ENCODE data around the gene SLC25A23.

The SLC25A23 gene

GRCh38 chr19:6491802-6492592, 32.4 kb upstream of the SLC25A23 start:
- Mint-ChIP-seq H3K27me3 (no peaks in the 10 kb centered on the region), H3K4me3 (no peak overlapping the region), H3K36me3 (ENCODE audit: insufficient read depth) (peaks cover 6% of the 10 kb centered on the region), H3K4me1 (peaks cover 21% of the 10 kb centered on the region), H3K9me3 (no peaks in the 10 kb centered on the region), H3K27ac (ENCODE audit: low read depth) (no peak overlapping the region)
- ATAC-seq (replicated peaks; ENCODE audit: extremely low read depth, poor library complexity, severe bottlenecking) = no peak
- no peak for DNase-seq (ENCODE audit: low spot score in 2 of 2)

- Mint-ChIP-seq H3K27ac (ENCODE audit: low read depth) (peak overlapping the region; percentile 91), H3K9me3 (no peaks in the 10 kb centered on the region), H3K36me3 (ENCODE audit: insufficient read depth) (peaks cover 4% of the 10 kb centered on the region), H3K27me3 (no peaks in the 10 kb centered on the region), H3K4me1 (peaks cover 21% of the 10 kb centered on the region), H3K4me3 (peak overlapping the region; percentile 72)
- ATAC-seq (replicated peaks; ENCODE audit: extremely low read depth, poor library complexity, severe bottlenecking) = no peak
- no peak for DNase-seq (ENCODE audit: low spot score in 2 of 2)
Measured at GRCh38 chr19:6490134-6490533, 30.5 kb upstream of the SLC25A23 start.

GRCh38 chr19:6489278-6490061, 29.9 kb upstream of the SLC25A23 start:
- peak; percentile 78 for ATAC-seq (replicated peaks; ENCODE audit: extremely low read depth, poor library complexity, severe bottlenecking)
- Mint-ChIP-seq H3K4me3 (peak overlapping the region; percentile 72), H3K9me3 (no peaks in the 10 kb centered on the region), H3K4me1 (peaks cover 21% of the 10 kb centered on the region), H3K27ac (ENCODE audit: low read depth) (peak overlapping the region; percentile 91), H3K27me3 (no peaks in the 10 kb centered on the region), H3K36me3 (ENCODE audit: insufficient read depth) (peaks cover 4% of the 10 kb centered on the region)
- no peak for DNase-seq (ENCODE audit: low spot score in 2 of 2)

- ATAC-seq (replicated peaks; ENCODE audit: extremely low read depth, poor library complexity, severe bottlenecking) (no peak), DNase-seq (ENCODE audit: low spot score in 2 of 2) (no peak)
- no peak overlapping the region for H3K4me3 Mint-ChIP-seq
- peaks cover 46% of the 10 kb centered on the region for H3K4me1 Mint-ChIP-seq
- no peaks in the 10 kb centered on the region for H3K27me3 Mint-ChIP-seq
- H3K36me3 Mint-ChIP-seq (ENCODE audit: insufficient read depth) = peaks cover 11% of the 10 kb centered on the region
- no peaks in the 10 kb centered on the region for H3K9me3 Mint-ChIP-seq
- H3K27ac Mint-ChIP-seq (ENCODE audit: low read depth) = no peak overlapping the region
Measured at GRCh38 chr19:6484831-6485230, 25.2 kb upstream of the SLC25A23 start.

- no peaks in the 10 kb centered on the region for H3K9me3 Mint-ChIP-seq
Measured at GRCh38 chr19:6484230-6484629, 24.6 kb upstream of the SLC25A23 start.

GRCh38 chr19:6483235-6483634, 23.6 kb upstream of the SLC25A23 start:
- Mint-ChIP-seq H3K27ac (ENCODE audit: low read depth) (peak overlapping the region; percentile 86), H3K27me3 (no peaks in the 10 kb centered on the region), H3K4me3 (peak overlapping the region; percentile 39), H3K4me1 (peaks cover 39% of the 10 kb centered on the region), H3K36me3 (ENCODE audit: insufficient read depth) (peaks cover 14% of the 10 kb centered on the region), H3K9me3 (no peaks in the 10 kb centered on the region)
- DNase-seq (ENCODE audit: low spot score in 2 of 2) (no peak), ATAC-seq (replicated peaks; ENCODE audit: extremely low read depth, poor library complexity, severe bottlenecking) (no peak)

More at GRCh38 chr19:6484230-6484629, 24.6 kb upstream of the SLC25A23 start:
- no peak for ATAC-seq (replicated peaks; ENCODE audit: extremely low read depth, poor library complexity, severe bottlenecking)
- H3K4me1 Mint-ChIP-seq = peaks cover 42% of the 10 kb centered on the region
- no peaks in the 10 kb centered on the region for H3K27me3 Mint-ChIP-seq
- H3K27ac Mint-ChIP-seq (ENCODE audit: low read depth) = peak overlapping the region; percentile 86
- H3K4me3 Mint-ChIP-seq = peak overlapping the region; percentile 39
- H3K36me3 Mint-ChIP-seq (ENCODE audit: insufficient read depth) = peaks cover 10% of the 10 kb centered on the region
- no peak for DNase-seq (ENCODE audit: low spot score in 2 of 2)

GRCh38 chr19:6482343-6482686, 22.7 kb upstream of the SLC25A23 start:
- DNase-seq (ENCODE audit: low spot score in 2 of 2) = no peak

GRCh38 chr19:6481541-6482342, 22.1 kb upstream of the SLC25A23 start, which contains the start of gene DENND1C:
TSS of gene DENND1C (minus strand) at chr19:6481787. CDS start at chr19:6481695, 92 bp downstream.
- peaks cover 23% of the 10 kb centered on the region for H3K36me3 Mint-ChIP-seq (ENCODE audit: insufficient read depth)
- ATAC-seq (replicated peaks; ENCODE audit: extremely low read depth, poor library complexity, severe bottlenecking) = peak; percentile 86
- H3K9me3 Mint-ChIP-seq = no peaks in the 10 kb centered on the region
- DNase-seq (ENCODE audit: low spot score in 2 of 2) = peak; percentile 43 to 61
- peak within 1 kb of the TSS; percentile 86 for H3K27ac Mint-ChIP-seq (ENCODE audit: low read depth)
- H3K27me3 Mint-ChIP-seq = no peaks in the 10 kb centered on the region
- peak within 1 kb of the TSS; percentile 80 for H3K4me3 Mint-ChIP-seq
- peaks cover 39% of the 10 kb centered on the region for H3K4me1 Mint-ChIP-seq

More at GRCh38 chr19:6482343-6482686, 22.7 kb upstream of the SLC25A23 start:
- Mint-ChIP-seq H3K4me1 (peaks cover 39% of the 10 kb centered on the region), H3K27me3 (no peaks in the 10 kb centered on the region), H3K27ac (ENCODE audit: low read depth) (peak overlapping the region; percentile 86), H3K36me3 (ENCODE audit: insufficient read depth) (peaks cover 20% of the 10 kb centered on the region), H3K4me3 (peak overlapping the region; percentile 80), H3K9me3 (no peaks in the 10 kb centered on the region)
- no peak for ATAC-seq (replicated peaks; ENCODE audit: extremely low read depth, poor library complexity, severe bottlenecking)

- Mint-ChIP-seq H3K36me3 (ENCODE audit: insufficient read depth) (peaks cover 28% of the 10 kb centered on the region), H3K4me3 (peak overlapping the region; percentile 80), H3K27me3 (no peaks in the 10 kb centered on the region), H3K9me3 (no peaks in the 10 kb centered on the region), H3K27ac (ENCODE audit: low read depth) (peak overlapping the region; percentile 86), H3K4me1 (peaks cover 39% of the 10 kb centered on the region)
- no peak for DNase-seq (ENCODE audit: low spot score in 2 of 2)
- ATAC-seq (replicated peaks; ENCODE audit: extremely low read depth, poor library complexity, severe bottlenecking) = peak; percentile 27
Measured at GRCh38 chr19:6480848-6481415, 21.3 kb upstream of the SLC25A23 start.

GRCh38 chr19:6479836-6480398, 20.3 kb upstream of the SLC25A23 start:
- ATAC-seq (replicated peaks; ENCODE audit: extremely low read depth, poor library complexity, severe bottlenecking) (no peak), DNase-seq (ENCODE audit: low spot score in 2 of 2) (no peak)
- H3K9me3 Mint-ChIP-seq = no peaks in the 10 kb centered on the region
- H3K27me3 Mint-ChIP-seq = no peaks in the 10 kb centered on the region
- H3K4me3 Mint-ChIP-seq = peak overlapping the region; percentile 80
- peak overlapping the region; percentile 86 for H3K27ac Mint-ChIP-seq (ENCODE audit: low read depth)
- peaks cover 39% of the 10 kb centered on the region for H3K4me1 Mint-ChIP-seq
- H3K36me3 Mint-ChIP-seq (ENCODE audit: insufficient read depth) = peaks cover 31% of the 10 kb centered on the region

- DNase-seq (ENCODE audit: low spot score in 2 of 2) = no peak
- peaks cover 37% of the 10 kb centered on the region for H3K36me3 Mint-ChIP-seq (ENCODE audit: insufficient read depth)
- peak overlapping the region; percentile 22 for H3K27ac Mint-ChIP-seq (ENCODE audit: low read depth)
- no peaks in the 10 kb centered on the region for H3K27me3 Mint-ChIP-seq
- H3K4me1 Mint-ChIP-seq = peaks cover 37% of the 10 kb centered on the region
- H3K9me3 Mint-ChIP-seq = no peaks in the 10 kb centered on the region
- no peak for ATAC-seq (replicated peaks; ENCODE audit: extremely low read depth, poor library complexity, severe bottlenecking)
- no peak overlapping the region for H3K4me3 Mint-ChIP-seq
Measured at GRCh38 chr19:6478815-6479214, 19.2 kb upstream of the SLC25A23 start.
